Activated B cell treated with CpG ODN at 0.5 μM for 24 hours (primary cell): ENCODE results near the gene ARHGEF28. TPM values are rescaled to one million over a fixed set of nuclear protein-coding genes. Genes with fewer than 3 reads are reported as not detected.

Source experiments
- ATAC-seq: fragments of 200-7000 bp; cut with Tn5 transposase; one replicate; pipeline ENCODE4 v1.10.0; 2021; ENCODE audit warnings: low read depth, mild to moderate bottlenecking, moderate library complexity
- CTCF ChIA-PET: fragments of 350-600 bp; sonication (Branson Sonifier 250); formaldehyde crosslinking; loops from one replicate; lab custom pipeline; 2021; ENCODE audit warnings: antibody characterized with exemption; lab: Charles Lee
- POLR2A ChIA-PET: fragments of 350-600 bp; sonication (Branson Sonifier 250); formaldehyde crosslinking; loops from one replicate; lab custom pipeline; 2021; ENCODE audit warnings: antibody characterized with exemption; lab: Charles Lee
- DNase-seq: peaks from one replicate; pipeline ENCODE4 v3.0.0; 2022
- H3K27ac Mint-ChIP-seq: one replicate; pipeline ENCODE4 v1.8.0; 2020; ENCODE audit warnings: mixed read lengths
- H3K27me3 Mint-ChIP-seq: one replicate; pipeline ENCODE4 v1.8.0; 2021; ENCODE audit warnings: mixed read lengths
- H3K36me3 Mint-ChIP-seq: one replicate; pipeline ENCODE4 v1.8.0; 2021; ENCODE audit warnings: low read depth, mixed read lengths
- H3K4me1 Mint-ChIP-seq: one replicate; pipeline ENCODE4 v1.8.0; 2021; ENCODE audit warnings: mixed read lengths
- H3K4me3 Mint-ChIP-seq: one replicate; pipeline ENCODE4 v1.8.0; 2020; ENCODE audit warnings: mild to moderate bottlenecking, mixed read lengths
- H3K9me3 Mint-ChIP-seq: one replicate; pipeline ENCODE4 v1.8.0; 2020; ENCODE audit warnings: mixed read lengths
- CTCF ChIP-seq: fragments of 200-600 bp; IDR thresholded peaks from one replicate; pipeline ENCODE4 v1.8.0; 2022; ENCODE audit warnings: antibody characterized with exemption, mild to moderate bottlenecking
- intact Hi-C: fragments of 100-400 bp; cut with micrococcal nuclease; formaldehyde crosslinking; loops from one replicate; pipeline ENCODE4 v1.15.1; 2024
- total RNA-seq: library from RNA; stranded (reverse); gene quantifications from 2 replicates; pipeline ENCODE4 v1.2.3, GENCODE V29; 2022

Gene ARHGEF28
- total RNA-seq, 1 donor from 2014 or later: not detected

GRCh38 chr5:73615947-73616346 lies 10.0 kb upstream of the ARHGEF28 start:
- H3K9me3 Mint-ChIP-seq: no peaks in the 10 kb centered on the region
- no peak for DNase-seq
- no peaks in the 10 kb centered on the region for H3K36me3 Mint-ChIP-seq
- no peak overlapping the region for H3K4me3 Mint-ChIP-seq
- no peak overlapping the region for H3K27ac Mint-ChIP-seq
- TF ChIP-seq CTCF: no peak
- ATAC-seq: no peak
- intact Hi-C loops: no loop called here
- H3K27me3 Mint-ChIP-seq: peaks cover 26% of the 10 kb centered on the region
- CTCF ChIA-PET: no interaction called here
- POLR2A ChIA-PET: no interaction called here
- no peaks in the 10 kb centered on the region for H3K4me1 Mint-ChIP-seq

- ChIA-PET POLR2A (no interaction called here), CTCF (no interaction called here)
- no peak for TF ChIP-seq CTCF
- Mint-ChIP-seq H3K4me3 (no peak overlapping the region), H3K9me3 (no peaks in the 10 kb centered on the region), H3K27ac (no peak overlapping the region), H3K36me3 (no peaks in the 10 kb centered on the region), H3K27me3 (peaks cover 24% of the 10 kb centered on the region), H3K4me1 (no peaks in the 10 kb centered on the region)
- no peak for DNase-seq
- intact Hi-C loops: no loop called here
- no peak for ATAC-seq
Observed at GRCh38 chr5:73617510-73618279, 8.3 kb upstream of the ARHGEF28 start.

DNA sequence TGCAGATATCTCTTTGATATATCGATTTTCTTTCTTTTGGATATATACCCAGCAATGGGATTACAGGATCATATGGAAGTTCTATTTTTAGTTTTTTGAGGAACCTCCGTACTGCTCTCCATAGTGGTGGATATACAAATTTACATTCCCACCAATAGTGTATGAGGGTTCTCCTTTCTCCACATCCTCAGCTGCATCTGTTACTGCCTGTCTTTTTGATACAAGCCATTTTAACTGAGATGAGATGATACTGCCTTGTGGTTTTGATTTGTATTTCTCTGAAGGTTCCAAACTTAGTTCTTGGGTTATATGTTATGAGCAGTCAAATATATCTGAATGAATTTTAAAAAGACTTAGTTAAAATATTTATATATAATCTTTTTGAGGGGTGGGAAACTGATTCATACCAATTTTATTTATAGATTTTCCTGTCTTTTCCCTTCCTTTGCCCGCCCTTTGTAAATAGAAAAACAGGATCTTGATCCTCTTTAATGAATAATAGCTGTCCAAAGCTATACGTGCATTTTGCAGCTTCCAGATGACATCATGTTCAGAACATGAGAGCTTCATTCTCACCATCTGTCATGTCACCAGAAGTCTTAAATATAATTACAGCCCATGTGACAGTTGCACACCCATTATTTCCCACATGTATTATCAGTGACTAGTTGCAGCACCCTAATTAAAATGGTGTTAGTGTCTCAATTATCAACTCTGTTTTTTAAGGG lies 6.2 kb upstream of the ARHGEF28 start:
- ChIA-PET POLR2A (no interaction called here), CTCF (no interaction called here)
- H3K9me3 Mint-ChIP-seq: no peaks in the 10 kb centered on the region

GRCh38 chr5:73620334-73620687 lies 5.7 kb upstream of the ARHGEF28 start:
- no peak for TF ChIP-seq CTCF
- H3K4me3 Mint-ChIP-seq: no peak overlapping the region
- H3K9me3 Mint-ChIP-seq: no peaks in the 10 kb centered on the region
- intact Hi-C loops: no loop called here
- DNase-seq (no peak), ATAC-seq (no peak)
- H3K36me3 Mint-ChIP-seq: no peaks in the 10 kb centered on the region
- POLR2A ChIA-PET: no interaction called here
- peaks cover 2% of the 10 kb centered on the region for H3K4me1 Mint-ChIP-seq
- no peak overlapping the region for H3K27ac Mint-ChIP-seq
- H3K27me3 Mint-ChIP-seq: peaks cover 23% of the 10 kb centered on the region
- CTCF ChIA-PET: no interaction called here

More for the DNA sequence above, 6.2 kb upstream of the ARHGEF28 start:
- Mint-ChIP-seq H3K4me3 (no peak overlapping the region), H3K27ac (no peak overlapping the region), H3K36me3 (no peaks in the 10 kb centered on the region), H3K4me1 (no peaks in the 10 kb centered on the region), H3K27me3 (peaks cover 22% of the 10 kb centered on the region)
- intact Hi-C loops: no loop called here
- DNase-seq: no peak
- no peak for ATAC-seq
- no peak for TF ChIP-seq CTCF

- H3K27ac Mint-ChIP-seq: no peak overlapping the region
- ChIA-PET CTCF (no interaction called here), POLR2A (no interaction called here)
- ATAC-seq (no peak), DNase-seq (no peak)
- peaks cover 30% of the 10 kb centered on the region for H3K27me3 Mint-ChIP-seq
- TF ChIP-seq CTCF: no peak
- H3K36me3 Mint-ChIP-seq: no peaks in the 10 kb centered on the region
- H3K9me3 Mint-ChIP-seq: no peaks in the 10 kb centered on the region
- peaks cover 6% of the 10 kb centered on the region for H3K4me1 Mint-ChIP-seq
- no peak overlapping the region for H3K4me3 Mint-ChIP-seq
- intact Hi-C loops: no loop called here
Observed at GRCh38 chr5:73623060-73623459, 2.9 kb upstream of the ARHGEF28 start.
